Prostate gland (tissue), 2 donors: ENCODE data around the gene LSAMP. TPM values are rescaled to one million over a fixed set of nuclear protein-coding genes. Genes with fewer than 3 reads are reported as not detected.

ENCODE experiments used
- DNase-seq: peaks from one replicate; pipeline ENCODE4 v3.0.0-alpha.2; 2019; ENCODE audit warnings: low spot score
- H3K27ac ChIP-seq, 2 donors: fragments of 200-600 bp; sonication (generic); 2 replicates each; pipeline ENCODE4 v1.5.1; 2017 to 2019
- H3K27me3 ChIP-seq: fragments of 200-600 bp; sonication (generic); replicated peaks from 2 replicates; pipeline ENCODE4 v1.5.1; 2019; ENCODE audit not compliant: insufficient read depth
- H3K36me3 ChIP-seq, 2 donors: fragments of 200-600 bp; sonication (generic); 1 replicate in 1 of 2; 2 replicates in 1 of 2; pipeline versions ENCODE4 v1.5.1 to v1.8.1; 2017 to 2019
- H3K4me1 ChIP-seq: fragments of 200-600 bp; sonication (generic); replicated peaks from 2 replicates; pipeline ENCODE4 v1.5.1; 2019
- H3K4me3 ChIP-seq, 2 donors: fragments of 200-600 bp; sonication (generic); 2 replicates each; pipeline ENCODE4 v1.5.1; 2017 to 2019
- H3K9me3 ChIP-seq: fragments of 200-600 bp; sonication (generic); 2 replicates; pipeline ENCODE4 v1.5.1; 2017
- CTCF ChIP-seq, 4 experiments: fragments of 200-600 bp in 2 of 4; fragments of 450-650 bp in 2 of 4; sonication (generic) in 2 of 4; IDR thresholded peaks; 1 replicate in 3 of 4; 2 replicates in 1 of 4; pipeline ENCODE4 v1.5.1; 2016 to 2019; ENCODE audit warnings: antibody characterized with exemption in 4 of 4, mild to moderate bottlenecking in 2 of 4, moderate library complexity in 2 of 4
- POLR2A ChIP-seq: fragments of 450-650 bp; IDR thresholded peaks from one replicate; pipeline ENCODE4 v1.6.1; 2016; ENCODE audit warnings: antibody characterized with exemption, mild to moderate bottlenecking
- POLR2AphosphoS5 ChIP-seq: sonication (generic); formaldehyde crosslinking; IDR thresholded peaks from one replicate; pipeline ENCODE4 v1.6.1; 2017; ENCODE audit warnings: antibody characterized with exemption
- WGBS: methylation state at CpG from one replicate; pipeline ENCODE4 v1.1.5; 2018; 5-methylcytosine and 5-hydroxymethylcytosine counted together
- intact Hi-C: fragments of 100-400 bp; cut with DNase I; formaldehyde crosslinking; loops from one replicate; pipeline ENCODE4 v1.14.2; 2022
- total RNA-seq, 2 donors: library from RNA; depleted of rRNA; stranded (reverse); fragments of >200 nt; gene quantifications; one replicate each; pipeline ENCODE4 v1.1.0, GENCODE V29; 2016

The LSAMP gene
- total RNA-seq, 2 donors from 2014 or later: 15.4 to 38.0 TPM

- DNase-seq: no peak
- H3K27me3 ChIP-seq: no peaks in the 10 kb centered on the region
- no peaks in the 10 kb centered on the region for H3K36me3 ChIP-seq
- no peaks in the 10 kb centered on the region for H3K9me3 ChIP-seq
- 52% methylated on average over 3 of the region's 3 CpGs for WGBS
- TF ChIP-seq CTCF (IDR thresholded peaks at IDR 0.05) (no peak), POLR2AphosphoS5 (no peak), POLR2A (no peak)
- H3K4me3 ChIP-seq: no peak overlapping the region
- intact Hi-C loops: no loop called here
- H3K27ac ChIP-seq: no peak overlapping the region
- H3K4me1 ChIP-seq: no peaks in the 10 kb centered on the region
Measured at GRCh38 chr3:115980709-115981108, 464.6 kb downstream of the LSAMP start.

GRCh38 chr3:115977866-115978265 is 467.4 kb downstream of the LSAMP start:
- Histone ChIP-seq H3K36me3 (no peaks in the 10 kb centered on the region), H3K27ac (no peak overlapping the region), H3K9me3 (no peaks in the 10 kb centered on the region), H3K4me3 (no peak overlapping the region), H3K27me3 (no peaks in the 10 kb centered on the region), H3K4me1 (no peaks in the 10 kb centered on the region)
- no peak for TF ChIP-seq POLR2A
- TF ChIP-seq POLR2AphosphoS5: no peak
- no peak for TF ChIP-seq CTCF (IDR thresholded peaks at IDR 0.05)
- 91% methylated on average over 4 of the region's 4 CpGs for WGBS
- intact Hi-C loops: no loop called here
- DNase-seq: no peak

GRCh38 chr3:115975796-115976195 is 469.5 kb downstream of the LSAMP start:
- Histone ChIP-seq H3K9me3 (no peaks in the 10 kb centered on the region), H3K27ac (no peak overlapping the region), H3K4me3 (no peak overlapping the region), H3K4me1 (no peaks in the 10 kb centered on the region), H3K36me3 (no peaks in the 10 kb centered on the region), H3K27me3 (no peaks in the 10 kb centered on the region)
- 87% methylated on average over 1 of the region's 1 CpG for WGBS
- intact Hi-C loops: no loop called here
- DNase-seq: no peak
- no peak for TF ChIP-seq POLR2A

- Histone ChIP-seq H3K4me1 (no peaks in the 10 kb centered on the region), H3K36me3 (no peaks in the 10 kb centered on the region), H3K27me3 (no peaks in the 10 kb centered on the region), H3K4me3 (no peak overlapping the region), H3K9me3 (no peaks in the 10 kb centered on the region), H3K27ac (no peak overlapping the region)
- TF ChIP-seq CTCF (IDR thresholded peaks at IDR 0.05): no peak
- intact Hi-C loops: no loop called here
- WGBS: 50% methylated on average over 3 of the region's 3 CpGs
- DNase-seq: no peak
Measured at GRCh38 chr3:115975353-115975752, 469.9 kb downstream of the LSAMP start.

- intact Hi-C loops: no loop called here
- no peaks in the 10 kb centered on the region for H3K27me3 ChIP-seq
- TF ChIP-seq CTCF (IDR thresholded peaks at IDR 0.05) (no peak), POLR2AphosphoS5 (no peak), POLR2A (no peak)
- H3K27ac ChIP-seq: no peak overlapping the region
- no peak overlapping the region for H3K4me3 ChIP-seq
- no peaks in the 10 kb centered on the region for H3K36me3 ChIP-seq
- no peaks in the 10 kb centered on the region for H3K9me3 ChIP-seq
- DNase-seq: no peak
- no peaks in the 10 kb centered on the region for H3K4me1 ChIP-seq
Measured at GRCh38 chr3:115974940-115975339, 470.3 kb downstream of the LSAMP start.

- no peaks in the 10 kb centered on the region for H3K9me3 ChIP-seq
- no peaks in the 10 kb centered on the region for H3K4me1 ChIP-seq
- no peak overlapping the region for H3K27ac ChIP-seq
- WGBS: 96% methylated on average over 4 of the region's 4 CpGs
- no peak overlapping the region for H3K4me3 ChIP-seq
- intact Hi-C loops: no loop called here
- TF ChIP-seq POLR2AphosphoS5: no peak
- TF ChIP-seq POLR2A: no peak
- TF ChIP-seq CTCF (IDR thresholded peaks at IDR 0.05): no peak
- no peaks in the 10 kb centered on the region for H3K27me3 ChIP-seq
- DNase-seq: no peak
- H3K36me3 ChIP-seq: no peaks in the 10 kb centered on the region
Measured at GRCh38 chr3:115968871-115969270, 476.4 kb downstream of the LSAMP start.
